Measurements from ENCODE around the gene RNF213. TPM values are rescaled to one million over a fixed set of nuclear protein-coding genes. Genes with fewer than 3 reads are reported as not detected.

RNF213 gene
- total RNA-seq, 4 donors from 2014 or later, result 90.5 to 186 (median 142) TPM

DNA sequence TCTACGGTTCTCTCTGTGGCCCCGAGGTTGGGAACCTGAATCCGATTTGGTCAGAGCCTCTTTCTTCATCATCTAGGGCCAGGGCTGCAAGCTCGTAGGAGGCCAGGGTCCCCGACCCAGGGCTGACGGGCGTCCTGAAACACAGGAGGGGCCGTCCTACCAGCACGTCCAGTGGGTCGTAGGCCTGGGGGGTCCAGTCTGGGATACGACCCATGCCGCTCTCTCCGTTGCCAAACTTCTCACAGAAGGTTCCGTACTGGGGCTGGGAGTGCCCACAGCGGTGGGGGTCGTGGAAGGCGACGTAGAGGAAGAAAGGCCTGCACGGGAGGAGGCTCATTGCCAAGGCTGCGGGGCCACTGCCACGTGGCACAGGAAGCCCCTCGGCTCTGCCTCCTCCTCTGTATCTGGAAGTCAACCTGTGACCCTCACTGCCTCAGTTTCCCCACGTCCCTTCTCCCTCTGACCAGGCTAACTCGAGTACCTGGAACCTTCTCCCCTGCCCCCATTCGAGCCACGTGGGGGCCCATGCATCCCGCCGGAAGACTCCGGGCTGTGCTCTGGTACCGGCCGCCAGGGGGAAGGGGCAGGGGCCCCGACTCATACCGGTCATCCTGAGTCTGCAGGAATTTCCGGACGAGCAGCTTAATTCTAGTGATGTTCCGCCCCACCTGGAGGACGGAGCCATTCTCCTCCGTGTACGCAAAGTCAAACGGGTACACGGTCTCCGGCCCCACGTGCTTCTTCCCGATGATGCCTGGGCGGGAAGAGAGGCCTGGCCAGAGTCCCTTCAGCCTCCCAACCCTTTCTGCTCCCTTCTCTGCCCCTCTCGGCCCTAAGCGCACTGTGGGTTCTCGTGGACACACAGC, 46.4 kb upstream of the RNF213 start:
- H3K36me3 ChIP-seq, result no peaks in the 10 kb centered on the region
- no peak overlapping the region for H3K4me3 ChIP-seq
- no peaks in the 10 kb centered on the region for H3K4me1 ChIP-seq
- no peak overlapping the region for H3K27ac ChIP-seq
- no peaks in the 10 kb centered on the region for H3K27me3 ChIP-seq
- no peaks in the 10 kb centered on the region for H3K9me3 ChIP-seq
- no peak for DNase-seq
- no peak for TF ChIP-seq POLR2A (IDR thresholded peaks at IDR 0.05)
- TF ChIP-seq, protein P1, sequence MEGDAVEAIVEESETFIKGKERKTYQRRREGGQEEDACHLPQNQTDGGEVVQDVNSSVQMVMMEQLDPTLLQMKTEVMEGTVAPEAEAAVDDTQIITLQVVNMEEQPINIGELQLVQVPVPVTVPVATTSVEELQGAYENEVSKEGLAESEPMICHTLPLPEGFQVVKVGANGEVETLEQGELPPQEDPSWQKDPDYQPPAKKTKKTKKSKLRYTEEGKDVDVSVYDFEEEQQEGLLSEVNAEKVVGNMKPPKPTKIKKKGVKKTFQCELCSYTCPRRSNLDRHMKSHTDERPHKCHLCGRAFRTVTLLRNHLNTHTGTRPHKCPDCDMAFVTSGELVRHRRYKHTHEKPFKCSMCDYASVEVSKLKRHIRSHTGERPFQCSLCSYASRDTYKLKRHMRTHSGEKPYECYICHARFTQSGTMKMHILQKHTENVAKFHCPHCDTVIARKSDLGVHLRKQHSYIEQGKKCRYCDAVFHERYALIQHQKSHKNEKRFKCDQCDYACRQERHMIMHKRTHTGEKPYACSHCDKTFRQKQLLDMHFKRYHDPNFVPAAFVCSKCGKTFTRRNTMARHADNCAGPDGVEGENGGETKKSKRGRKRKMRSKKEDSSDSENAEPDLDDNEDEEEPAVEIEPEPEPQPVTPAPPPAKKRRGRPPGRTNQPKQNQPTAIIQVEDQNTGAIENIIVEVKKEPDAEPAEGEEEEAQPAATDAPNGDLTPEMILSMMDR (IDR thresholded peaks at IDR 0.05), result no peak
- intact Hi-C loops (cut with DNase I; ENCODE audit: low total_unique reads), result no loop called here

DNA sequence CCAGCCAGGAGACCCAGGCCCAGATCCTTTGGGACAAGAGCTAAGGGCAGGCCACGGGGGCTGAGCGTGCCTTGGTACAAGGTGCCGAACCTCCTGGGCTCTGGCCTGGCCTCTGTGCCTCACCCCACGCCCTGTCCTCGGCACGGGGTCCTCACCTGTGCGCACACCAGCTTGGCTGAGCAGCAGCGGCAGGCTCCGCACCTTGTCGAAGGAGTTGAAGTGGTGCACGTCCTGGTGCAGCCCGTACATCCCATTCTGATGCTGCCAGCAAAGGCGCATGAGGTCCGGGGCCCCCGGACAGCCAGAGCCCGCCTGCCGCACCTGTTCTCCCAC, 45.8 kb upstream of the RNF213 start:
- TF ChIP-seq, protein P1 (IDR thresholded peaks at IDR 0.05), result no peak
- no peak for TF ChIP-seq POLR2A (IDR thresholded peaks at IDR 0.05)
- intact Hi-C loops (cut with DNase I; ENCODE audit: low total_unique reads), result no loop called here
- DNase-seq, result no peak
- no peaks in the 10 kb centered on the region for H3K27me3 ChIP-seq
- H3K9me3 ChIP-seq, result no peaks in the 10 kb centered on the region
- no peaks in the 10 kb centered on the region for H3K36me3 ChIP-seq
- no peak overlapping the region for H3K27ac ChIP-seq
- no peaks in the 10 kb centered on the region for H3K4me1 ChIP-seq
- no peak overlapping the region for H3K4me3 ChIP-seq

DNA sequence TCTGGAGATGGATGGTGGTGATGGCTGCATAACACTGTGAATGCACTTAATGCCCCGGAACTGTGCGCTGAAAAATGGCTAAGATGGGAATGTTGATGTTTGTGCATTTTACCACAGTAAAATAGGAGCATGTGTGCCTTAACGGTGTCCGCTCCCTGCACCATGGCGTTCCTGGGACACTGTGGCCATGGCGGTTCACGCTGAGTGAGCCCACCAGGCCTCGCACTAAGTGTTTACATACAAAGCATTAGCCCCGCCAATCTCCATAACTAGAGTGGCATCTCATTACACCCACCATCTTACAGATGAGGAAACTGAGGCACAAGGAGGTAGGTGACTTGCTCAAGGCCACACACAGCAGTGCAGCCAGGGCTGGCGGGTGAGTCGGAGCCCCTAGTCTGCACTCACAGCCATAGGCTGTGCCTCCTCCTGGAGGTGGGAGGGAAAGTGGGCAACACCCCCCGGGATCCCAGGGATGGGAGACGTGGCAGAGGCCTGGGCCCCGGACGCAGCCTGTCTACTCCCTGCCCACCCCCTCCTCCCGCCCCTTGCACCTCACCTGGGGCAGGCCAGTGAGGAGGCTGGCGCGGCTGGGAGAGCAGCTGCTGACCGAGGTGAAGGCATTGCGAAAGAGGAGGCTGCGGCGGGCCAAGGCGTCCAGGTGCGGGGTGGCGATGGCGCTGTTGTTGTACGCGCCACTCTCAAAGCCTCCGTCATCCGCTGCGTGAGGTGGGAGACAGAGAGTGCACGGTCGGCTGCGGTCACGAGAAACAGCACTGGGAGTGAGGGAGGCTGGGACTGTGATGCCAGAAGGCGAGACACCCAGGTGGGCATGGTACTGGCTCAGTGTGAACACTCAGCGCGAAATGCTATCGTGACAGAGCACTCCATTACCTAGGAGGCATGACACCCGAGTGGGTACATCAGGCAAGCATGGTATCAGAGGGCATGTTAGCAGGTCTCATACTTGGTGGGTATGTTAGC, 43.9 kb upstream of the RNF213 start:
- no peaks in the 10 kb centered on the region for H3K27me3 ChIP-seq
- H3K4me3 ChIP-seq, result no peak overlapping the region
- no peaks in the 10 kb centered on the region for H3K9me3 ChIP-seq
- no peak overlapping the region for H3K27ac ChIP-seq
- intact Hi-C loops (cut with DNase I; ENCODE audit: low total_unique reads), result no loop called here
- no peak for DNase-seq
- TF ChIP-seq, protein P1 (IDR thresholded peaks at IDR 0.05), result no peak
- TF ChIP-seq POLR2A (IDR thresholded peaks at IDR 0.05), result no peak
- H3K4me1 ChIP-seq, result peaks cover 0 to 6% of the 10 kb centered on the region in 2 donors
- H3K36me3 ChIP-seq, result no peaks in the 10 kb centered on the region

DNA sequence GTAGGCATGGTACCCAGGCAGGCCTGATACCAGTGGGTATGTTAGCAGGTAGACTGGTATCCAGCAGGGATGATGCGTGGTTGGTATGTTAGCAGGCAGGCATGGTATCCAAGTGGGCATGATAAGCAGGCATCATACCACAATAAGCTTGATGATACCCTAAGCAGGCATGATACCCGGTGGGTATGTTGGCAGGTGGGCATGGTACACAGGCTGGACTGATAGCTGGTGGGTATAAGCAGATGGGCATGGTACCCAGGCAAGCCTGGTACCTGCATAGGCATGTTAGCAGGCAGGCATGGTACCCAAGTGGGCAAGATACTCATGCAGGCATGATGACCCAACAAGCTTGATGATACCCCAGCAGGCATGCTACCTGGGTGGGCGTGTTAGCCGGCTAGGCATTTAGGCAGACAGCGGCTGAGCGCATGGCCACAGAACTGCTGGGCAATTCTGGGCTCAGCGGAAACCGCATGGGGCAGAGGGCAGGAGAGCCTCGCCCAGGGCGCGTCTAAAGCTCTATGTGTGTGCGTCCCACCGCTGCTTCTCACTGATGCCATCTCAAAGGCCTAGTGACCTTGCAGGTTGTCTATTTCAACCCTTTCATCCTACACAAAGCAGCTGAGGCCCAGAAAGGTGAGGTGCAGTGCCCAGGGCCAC, 42.8 kb upstream of the RNF213 start:
- Histone ChIP-seq H3K4me1 (peaks cover 0 to 6% of the 10 kb centered on the region in 2 donors), H3K27me3 (no peaks in the 10 kb centered on the region), H3K9me3 (no peaks in the 10 kb centered on the region), H3K4me3 (no peak overlapping the region), H3K27ac (no peak overlapping the region), H3K36me3 (no peaks in the 10 kb centered on the region)
- intact Hi-C loops (cut with DNase I; ENCODE audit: low total_unique reads), result no loop called here
- no peak for TF ChIP-seq POLR2A (IDR thresholded peaks at IDR 0.05)
- TF ChIP-seq, protein P1 (IDR thresholded peaks at IDR 0.05), result no peak
- DNase-seq, result no peak
